HG03432 (cell line): ENCODE data around the gene RMRP.

Experiments used
- ATAC-seq: cut with Tn5 transposase; IDR thresholded peaks from one replicate; pipeline ENCODE4 v1.9.1; 2021; ENCODE audit warnings: mild to moderate bottlenecking, moderate library complexity; ENCODE audit not compliant: unreplicated experiment

The RMRP gene

GRCh38 chr9:35657546-35658136, at the start of gene RMRP:
RMRP (minus strand) TSS chr9:35658019.
- ATAC-seq, result peak; percentile 86

- ATAC-seq, result no peak
These were observed 49.1 kb upstream of the RMRP start for GRCh38 chr9:35706951-35707350.

GRCh38 chr9:35705836-35706430, 48.1 kb upstream of the RMRP start:
- no peak for ATAC-seq

- no peak for ATAC-seq
These were observed 47.6 kb upstream of the RMRP start for GRCh38 chr9:35705372-35705771.

GRCh38 chr9:35703906-35704672, 46.3 kb upstream of the RMRP start:
- ATAC-seq, result no peak

GRCh38 chr9:35702696-35703095, 44.9 kb upstream of the RMRP start:
- ATAC-seq, result no peak

- no peak for ATAC-seq
These were observed 43.1 kb upstream of the RMRP start for GRCh38 chr9:35700942-35701341.

GRCh38 chr9:35700031-35700430, 42.2 kb upstream of the RMRP start:
- no peak for ATAC-seq

- no peak for ATAC-seq
These were observed 40.4 kb upstream of the RMRP start for GRCh38 chr9:35698231-35698630.

GRCh38 chr9:35697486-35697885, 39.7 kb upstream of the RMRP start:
- no peak for ATAC-seq

- ATAC-seq, result peak; percentile 71
These were observed 38.8 kb upstream of the RMRP start for GRCh38 chr9:35696520-35697215.

GRCh38 chr9:35695943-35696401, 38.2 kb upstream of the RMRP start:
- no peak for ATAC-seq

GRCh38 chr9:35691757-35692301, 34.0 kb upstream of the RMRP start:
- ATAC-seq, result no peak

- ATAC-seq, result no peak
These were observed 33.5 kb upstream of the RMRP start for GRCh38 chr9:35691334-35691650.

- no peak for ATAC-seq
These were observed 33.0 kb upstream of the RMRP start for GRCh38 chr9:35690614-35691333.

- no peak for ATAC-seq
These were observed 32.4 kb upstream of the RMRP start for GRCh38 chr9:35690294-35690613.

- ATAC-seq, result no peak
These were observed 31.9 kb upstream of the RMRP start, which contains the start of gene TPM2 for GRCh38 chr9:35689542-35690293. TPM2 (minus strand) TSS chr9:35689925; CDS start chr9:35689817, 108 bp downstream.

- no peak for ATAC-seq
These were observed 31.0 kb upstream of the RMRP start for GRCh38 chr9:35688558-35689541.
